Measurements from ENCODE around the gene FNTB. TPM values are rescaled to one million over a fixed set of nuclear protein-coding genes. Genes with fewer than 3 reads are reported as not detected.

FNTB gene
- total and polyA plus RNA-seq, 12 donors = 14.6 to 20.8 (median 16.5) TPM

DNA sequence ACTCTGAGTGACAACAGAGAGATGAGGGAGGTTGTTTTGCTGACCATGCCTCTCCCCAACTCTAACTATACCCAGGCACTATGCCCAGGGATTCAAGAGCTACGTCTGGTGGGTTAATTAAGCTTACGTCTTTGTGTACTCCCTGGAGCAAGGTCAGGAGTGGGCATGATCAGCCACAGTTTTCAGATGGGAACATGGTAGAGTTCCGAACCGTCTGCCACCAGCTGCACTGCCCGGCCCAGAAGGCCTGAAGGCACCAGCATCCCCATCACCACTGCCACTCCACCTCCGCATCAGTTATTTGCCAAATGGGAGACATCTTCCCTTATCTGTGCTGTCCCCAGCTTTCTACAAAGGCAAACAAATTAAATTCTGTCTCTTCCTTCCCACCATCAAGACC, 33.0 kb upstream of the FNTB start:
- WGBS, 2 donors = 78 to 83% methylated on average over 6 of the region's 6 CpGs
- Histone ChIP-seq H3K4me1 (peaks cover 0 to 47% (median 23%) of the 10 kb centered on the region in 9 donors), H3K9me3 (no peaks in the 10 kb centered on the region), H3K27me3 (no peaks in the 10 kb centered on the region), H3K27ac (no peak overlapping the region), H3K36me3 (peaks cover 0 to 28% (median 0%) of the 10 kb centered on the region in 9 donors), H3K4me3 (no peak overlapping the region)
- DNase-seq = no peak
- TF ChIP-seq, protein P1, sequence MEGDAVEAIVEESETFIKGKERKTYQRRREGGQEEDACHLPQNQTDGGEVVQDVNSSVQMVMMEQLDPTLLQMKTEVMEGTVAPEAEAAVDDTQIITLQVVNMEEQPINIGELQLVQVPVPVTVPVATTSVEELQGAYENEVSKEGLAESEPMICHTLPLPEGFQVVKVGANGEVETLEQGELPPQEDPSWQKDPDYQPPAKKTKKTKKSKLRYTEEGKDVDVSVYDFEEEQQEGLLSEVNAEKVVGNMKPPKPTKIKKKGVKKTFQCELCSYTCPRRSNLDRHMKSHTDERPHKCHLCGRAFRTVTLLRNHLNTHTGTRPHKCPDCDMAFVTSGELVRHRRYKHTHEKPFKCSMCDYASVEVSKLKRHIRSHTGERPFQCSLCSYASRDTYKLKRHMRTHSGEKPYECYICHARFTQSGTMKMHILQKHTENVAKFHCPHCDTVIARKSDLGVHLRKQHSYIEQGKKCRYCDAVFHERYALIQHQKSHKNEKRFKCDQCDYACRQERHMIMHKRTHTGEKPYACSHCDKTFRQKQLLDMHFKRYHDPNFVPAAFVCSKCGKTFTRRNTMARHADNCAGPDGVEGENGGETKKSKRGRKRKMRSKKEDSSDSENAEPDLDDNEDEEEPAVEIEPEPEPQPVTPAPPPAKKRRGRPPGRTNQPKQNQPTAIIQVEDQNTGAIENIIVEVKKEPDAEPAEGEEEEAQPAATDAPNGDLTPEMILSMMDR (IDR thresholded peaks at IDR 0.05) = no peak
- ATAC-seq = no peak
- intact Hi-C loops (cut with DNase I) = no loop called here

DNA sequence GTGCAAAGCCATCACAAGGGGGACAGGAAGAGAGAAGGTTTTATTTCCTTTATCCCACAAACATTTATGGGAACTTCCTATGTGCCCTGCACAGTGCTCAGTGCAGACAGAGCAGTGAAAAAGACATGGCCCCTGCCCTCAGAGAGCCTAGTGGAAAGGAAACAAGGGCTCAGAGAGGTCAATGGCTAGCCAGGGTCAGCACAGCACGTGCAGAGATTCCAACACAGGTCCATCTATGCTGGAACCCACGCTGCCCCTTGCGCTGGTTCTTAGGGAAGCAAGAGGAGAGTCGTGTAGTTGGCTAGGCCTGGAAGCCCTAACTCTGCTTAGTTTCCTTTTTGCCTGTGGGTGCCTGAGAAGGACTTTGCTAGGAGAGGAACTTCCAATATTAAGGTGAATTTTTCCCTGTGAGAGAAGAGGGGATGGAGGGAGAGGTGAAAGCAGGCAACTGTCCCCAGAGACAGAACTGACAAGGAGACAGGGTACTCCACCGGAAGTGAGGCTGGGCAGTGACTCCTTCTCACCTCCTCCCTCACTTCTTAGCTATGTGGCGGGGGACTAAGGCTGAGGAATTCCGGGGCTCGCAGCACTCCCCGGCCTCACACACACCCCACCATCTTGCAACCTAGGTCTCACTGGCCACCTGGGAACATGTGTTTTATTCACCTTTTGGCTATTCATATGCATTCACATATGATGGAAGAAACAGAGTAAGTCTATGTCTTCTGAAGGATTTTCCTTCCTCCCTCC, 32.0 kb upstream of the FNTB start:
- 88 to 89% methylated on average over 9 of the region's 9 CpGs for WGBS, 2 donors
- Histone ChIP-seq H3K4me1 (peaks cover 0 to 37% (median 19%) of the 10 kb centered on the region in 9 donors), H3K4me3 (no peak overlapping the region), H3K27ac (no peak overlapping the region), H3K27me3 (no peaks in the 10 kb centered on the region), H3K36me3 (peaks cover 0 to 20% (median 0%) of the 10 kb centered on the region in 9 donors), H3K9me3 (no peaks in the 10 kb centered on the region)
- ATAC-seq (no peak), DNase-seq (no peak)
- intact Hi-C loops (cut with DNase I) = no loop called here
- TF ChIP-seq, protein P1 (IDR thresholded peaks at IDR 0.05) = no peak

DNA sequence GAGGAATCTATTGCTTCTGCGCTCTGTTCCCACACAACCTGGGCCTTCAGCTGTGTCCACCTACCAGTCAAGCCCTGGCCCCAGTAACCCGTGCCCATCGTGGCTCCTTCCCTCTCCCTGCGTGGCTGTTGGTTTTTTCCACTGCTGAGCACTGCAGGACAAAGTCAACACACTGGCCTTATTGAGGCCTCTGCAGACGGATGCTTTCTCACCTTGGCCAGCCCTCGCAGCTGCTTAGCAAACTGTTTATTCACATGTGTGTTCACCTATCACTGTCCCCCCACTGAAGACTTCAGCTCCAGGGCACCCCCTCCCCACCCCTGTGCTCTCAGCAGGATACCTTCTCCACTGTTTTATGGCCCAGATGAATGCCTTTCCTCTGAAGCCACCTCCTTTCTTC, 31.4 kb upstream of the FNTB start:
- 87 to 89% methylated on average over 6 of the region's 6 CpGs for WGBS, 2 donors
- Histone ChIP-seq H3K27ac (no peak overlapping the region), H3K4me3 (no peak overlapping the region), H3K36me3 (peaks cover 0 to 18% (median 0%) of the 10 kb centered on the region in 9 donors), H3K27me3 (no peaks in the 10 kb centered on the region), H3K4me1 (peaks cover 0 to 35% (median 20%) of the 10 kb centered on the region in 9 donors), H3K9me3 (no peaks in the 10 kb centered on the region)
- TF ChIP-seq, protein P1 (IDR thresholded peaks at IDR 0.05) = no peak
- DNase-seq (no peak), ATAC-seq (no peak)
- intact Hi-C loops (cut with DNase I) = no loop called here

- WGBS, 2 donors = 82 to 91% methylated on average over 8 of the region's 8 CpGs
- Histone ChIP-seq H3K36me3 (peaks cover 0 to 7% (median 0%) of the 10 kb centered on the region in 9 donors), H3K27ac (no peak overlapping the region), H3K4me3 (no peak overlapping the region), H3K4me1 (peaks cover 0 to 31% (median 21%) of the 10 kb centered on the region in 9 donors), H3K27me3 (no peaks in the 10 kb centered on the region), H3K9me3 (no peaks in the 10 kb centered on the region)
- ATAC-seq (no peak), DNase-seq (no peak)
- TF ChIP-seq, protein P1 (IDR thresholded peaks at IDR 0.05) = no peak
- intact Hi-C loops (cut with DNase I) = no loop called here
Measured at GRCh38 chr14:64956697-64957406, 29.8 kb upstream of the FNTB start.
